GM06990 (cell line): ENCODE data around the gene UGGT1.

ENCODE experiments used
- DNase-seq: peaks from one replicate; pipeline ENCODE4 v3.0.0-alpha.2; 2011; ENCODE audit not compliant: insufficient read length; ENCODE audit errors: extremely low read depth
- H3K27me3 ChIP-seq: replicated peaks from 2 replicates; pipeline ENCODE4 v1.6.0; 2011; ENCODE audit warnings: low read length; ENCODE audit not compliant: control insufficient read depth, insufficient read depth
- H3K36me3 ChIP-seq: 2 replicates; pipeline ENCODE4 v1.5.1; 2011; ENCODE audit warnings: low read length; ENCODE audit not compliant: control insufficient read depth, insufficient read depth
- H3K4me3 ChIP-seq: replicated peaks from 2 replicates; pipeline ENCODE4 v1.5.1; 2011; ENCODE audit warnings: low read depth, mild to moderate bottlenecking, control low read depth, low read length
- CTCF ChIP-seq: IDR thresholded peaks from 2 replicates; pipeline ENCODE4 v1.5.1; 2011; ENCODE audit warnings: low read length, control low read depth, mild to moderate bottlenecking, inconsistent platforms; ENCODE audit not compliant: insufficient read depth, poor library complexity, severe bottlenecking

UGGT1 gene

GRCh38 chr2:128158176-128158575 is 67.2 kb downstream of the UGGT1 start:
- Histone ChIP-seq H3K27me3 (no peaks in the 10 kb centered on the region), H3K36me3 (peaks cover 8% of the 10 kb centered on the region), H3K4me3 (no peak overlapping the region)
- DNase-seq = no peak
- no peak for TF ChIP-seq CTCF

GRCh38 chr2:128159437-128159836 is 68.4 kb downstream of the UGGT1 start:
- Histone ChIP-seq H3K27me3 (no peaks in the 10 kb centered on the region), H3K4me3 (no peak overlapping the region), H3K36me3 (peaks cover 10% of the 10 kb centered on the region)
- no peak for DNase-seq
- no peak for TF ChIP-seq CTCF

- Histone ChIP-seq H3K27me3 (no peaks in the 10 kb centered on the region), H3K36me3 (peaks cover 12% of the 10 kb centered on the region), H3K4me3 (no peak overlapping the region)
- DNase-seq = no peak
- TF ChIP-seq CTCF = no peak
Observed at GRCh38 chr2:128160616-128161275, 69.7 kb downstream of the UGGT1 start.

- H3K4me3 ChIP-seq = no peak overlapping the region
- DNase-seq = no peak
- H3K27me3 ChIP-seq = no peaks in the 10 kb centered on the region
- H3K36me3 ChIP-seq = peaks cover 15% of the 10 kb centered on the region
- no peak for TF ChIP-seq CTCF
Observed at GRCh38 chr2:128162266-128162665, 71.3 kb downstream of the UGGT1 start.

- no peaks in the 10 kb centered on the region for H3K27me3 ChIP-seq
- peaks cover 18% of the 10 kb centered on the region for H3K36me3 ChIP-seq
- TF ChIP-seq CTCF = no peak
- no peak overlapping the region for H3K4me3 ChIP-seq
- DNase-seq = no peak
Observed at GRCh38 chr2:128164311-128164710, 73.3 kb downstream of the UGGT1 start.
